Ramos (cell line): ENCODE measurements around the gene PET100.

Experiments used
- in situ Hi-C: fragments of 300-500 bp; cut with MboI; formaldehyde crosslinking; loops from one replicate; pipeline ENCODE4 v1.14.3; 2022; ENCODE audit warnings: low sequenced_read_pairs; ENCODE audit not compliant: unreplicated experiment

PET100 gene

DNA sequence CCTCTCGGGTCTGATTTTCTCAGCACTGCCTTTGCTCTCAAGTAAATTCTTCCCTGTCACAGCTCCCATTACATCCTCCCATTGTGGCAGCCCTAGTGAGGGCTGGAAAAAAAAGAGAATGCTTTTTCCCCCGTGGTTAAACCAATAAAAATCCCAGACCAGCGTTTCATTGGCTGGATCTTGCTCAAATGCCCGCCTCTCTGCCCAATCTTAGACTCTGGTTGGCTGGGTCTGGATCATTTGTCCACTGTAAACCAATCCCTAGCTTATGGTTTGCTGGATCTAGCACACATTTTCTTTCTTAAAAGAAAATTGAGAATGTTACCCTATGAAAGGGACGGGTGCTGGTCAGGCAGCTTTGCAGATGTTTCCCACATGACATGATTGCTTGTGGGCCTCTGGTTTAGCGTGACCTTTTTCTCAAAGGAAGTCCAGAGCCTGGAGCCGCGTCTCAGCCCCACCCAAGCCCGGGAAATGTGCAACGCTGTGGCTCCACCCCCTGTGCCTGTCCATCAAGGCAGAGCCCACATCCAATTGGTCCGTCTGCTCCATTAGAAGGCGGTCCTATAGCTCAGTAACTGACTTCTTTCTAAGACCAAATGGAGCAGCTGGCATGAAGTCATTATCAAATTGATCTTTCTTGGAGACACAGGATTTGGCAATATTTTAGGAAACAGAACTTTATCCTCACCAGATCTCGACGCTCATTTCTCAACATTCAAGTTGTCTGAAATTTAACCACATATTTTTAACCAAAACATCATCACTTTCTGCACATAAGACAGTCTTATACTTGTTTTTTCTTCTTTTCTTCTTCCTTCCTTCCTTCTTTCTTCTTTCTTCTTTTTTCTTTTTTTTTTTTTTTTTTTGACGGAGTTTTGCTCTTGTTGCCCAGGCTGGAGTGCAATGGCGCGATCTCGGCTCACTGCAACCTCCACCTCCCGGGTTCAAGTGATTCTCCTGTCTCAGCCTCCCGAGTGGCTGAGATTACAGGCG lies 44.7 kb downstream of the PET100 start:
- in situ Hi-C loops = no loop called here

DNA sequence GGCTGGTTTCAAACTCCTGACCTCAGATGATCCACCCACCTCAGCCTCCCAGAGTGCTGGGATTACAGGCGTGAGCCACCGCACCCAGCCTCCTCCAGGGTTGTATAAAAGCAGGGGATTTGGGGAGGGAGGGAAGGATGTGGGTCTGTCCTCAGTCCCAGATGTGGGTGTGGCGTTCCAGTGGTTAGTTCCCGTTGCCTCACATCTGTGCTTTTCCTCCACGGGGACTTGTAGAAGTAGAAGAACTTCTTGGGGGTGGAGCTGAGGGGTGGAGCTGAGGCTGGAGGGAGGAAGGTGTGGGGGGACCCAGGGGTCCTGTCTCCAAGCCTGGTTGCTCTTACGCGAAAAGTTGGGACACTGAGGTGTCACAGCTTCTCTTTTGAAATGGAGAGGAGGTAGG lies 46.8 kb downstream of the PET100 start:
- in situ Hi-C loops = no loop called here

DNA sequence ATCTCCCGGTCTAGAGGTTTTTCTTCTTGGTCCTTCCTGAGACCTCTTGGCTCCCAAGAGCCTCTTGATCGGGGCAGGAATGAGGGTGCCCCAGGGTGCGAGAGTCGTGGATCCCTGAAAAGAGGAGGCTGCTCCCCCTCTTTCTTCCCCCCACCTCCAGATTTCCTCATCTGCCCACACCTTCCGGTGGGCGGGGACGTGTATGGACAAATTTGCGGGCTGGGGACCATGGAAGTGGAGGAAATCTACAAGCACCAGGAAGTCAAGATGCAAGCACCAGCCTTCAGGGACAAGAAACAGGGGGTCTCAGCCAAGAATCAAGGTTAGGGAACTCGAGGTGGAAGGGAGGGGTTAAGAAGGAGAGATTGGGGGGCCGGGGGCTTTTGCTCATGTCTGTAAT lies 47.3 kb downstream of the PET100 start, which contains the start of gene MCEMP1:
Gene MCEMP1, plus strand, starts transcription at position 237 of the 400 bp plus-strand sequence. Its CDS starts 31 bp downstream, at position 268.
- in situ Hi-C loops = no loop called here

DNA sequence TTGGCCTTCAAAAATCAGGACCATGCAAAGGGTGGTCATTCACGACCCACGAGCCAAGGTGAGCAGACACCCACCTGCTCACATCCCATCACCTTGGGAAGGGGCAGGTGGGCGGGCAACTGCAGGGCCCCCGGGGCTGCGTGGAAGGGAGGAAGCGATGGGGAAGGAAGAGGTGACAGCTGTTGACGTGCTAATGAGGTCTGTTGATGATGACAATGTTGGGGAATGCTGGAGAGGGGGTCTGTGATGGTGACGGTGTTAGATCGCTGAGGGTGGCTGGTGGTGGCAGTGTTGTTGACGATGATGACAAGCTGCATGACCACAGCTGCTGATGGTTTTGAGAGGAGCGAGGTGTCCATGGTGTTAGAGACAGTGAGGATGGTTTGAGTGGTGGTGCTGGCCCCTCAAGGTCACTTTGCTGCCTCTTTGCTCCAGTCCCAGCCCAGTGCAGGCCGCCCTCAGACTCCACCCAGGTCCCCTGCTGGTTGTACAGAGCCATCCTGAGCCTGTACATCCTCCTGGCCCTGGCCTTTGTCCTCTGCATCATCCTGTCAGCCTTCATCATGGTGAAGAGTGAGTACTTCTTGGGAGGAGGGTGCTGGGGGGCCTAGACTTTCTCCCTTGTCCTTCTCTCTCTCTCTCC lies 48.2 kb downstream of the PET100 start:
- in situ Hi-C loops = no loop called here

DNA sequence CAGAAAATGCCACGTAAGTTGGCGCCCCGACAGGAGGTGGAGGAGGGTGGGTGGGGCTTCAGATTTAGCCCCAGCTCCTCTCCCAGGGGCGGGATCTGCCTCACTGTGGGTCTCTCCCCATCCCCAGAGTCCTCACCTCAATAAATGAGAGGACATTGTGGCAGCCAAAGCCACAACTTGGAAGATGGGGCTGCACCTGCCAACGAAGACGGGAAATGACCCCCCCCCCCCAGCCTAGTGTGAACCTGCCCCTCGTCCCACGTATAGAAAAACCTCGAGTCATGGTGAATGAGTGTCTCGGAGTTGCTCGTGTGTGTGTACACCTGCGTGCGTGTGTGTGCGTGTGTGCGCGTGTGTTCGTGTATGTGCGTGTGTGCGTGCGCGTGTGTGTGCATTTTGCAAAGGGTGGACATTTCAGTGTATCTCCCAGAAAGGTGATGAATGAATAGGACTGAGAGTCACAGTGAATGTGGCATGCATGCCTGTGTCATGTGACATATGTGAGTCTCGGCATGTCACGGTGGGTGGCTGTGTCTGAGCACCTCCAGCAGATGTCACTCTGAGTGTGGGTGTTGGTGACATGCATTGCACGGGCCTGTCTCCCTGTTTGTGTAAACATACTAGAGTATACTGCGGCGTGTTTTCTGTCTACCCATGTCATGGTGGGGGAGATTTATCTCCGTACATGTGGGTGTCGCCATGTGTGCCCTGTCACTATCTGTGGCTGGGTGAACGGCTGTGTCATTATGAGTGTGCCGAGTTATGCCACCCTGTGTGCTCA lies 49.6 kb downstream of the PET100 start:
- in situ Hi-C loops = no loop called here

DNA sequence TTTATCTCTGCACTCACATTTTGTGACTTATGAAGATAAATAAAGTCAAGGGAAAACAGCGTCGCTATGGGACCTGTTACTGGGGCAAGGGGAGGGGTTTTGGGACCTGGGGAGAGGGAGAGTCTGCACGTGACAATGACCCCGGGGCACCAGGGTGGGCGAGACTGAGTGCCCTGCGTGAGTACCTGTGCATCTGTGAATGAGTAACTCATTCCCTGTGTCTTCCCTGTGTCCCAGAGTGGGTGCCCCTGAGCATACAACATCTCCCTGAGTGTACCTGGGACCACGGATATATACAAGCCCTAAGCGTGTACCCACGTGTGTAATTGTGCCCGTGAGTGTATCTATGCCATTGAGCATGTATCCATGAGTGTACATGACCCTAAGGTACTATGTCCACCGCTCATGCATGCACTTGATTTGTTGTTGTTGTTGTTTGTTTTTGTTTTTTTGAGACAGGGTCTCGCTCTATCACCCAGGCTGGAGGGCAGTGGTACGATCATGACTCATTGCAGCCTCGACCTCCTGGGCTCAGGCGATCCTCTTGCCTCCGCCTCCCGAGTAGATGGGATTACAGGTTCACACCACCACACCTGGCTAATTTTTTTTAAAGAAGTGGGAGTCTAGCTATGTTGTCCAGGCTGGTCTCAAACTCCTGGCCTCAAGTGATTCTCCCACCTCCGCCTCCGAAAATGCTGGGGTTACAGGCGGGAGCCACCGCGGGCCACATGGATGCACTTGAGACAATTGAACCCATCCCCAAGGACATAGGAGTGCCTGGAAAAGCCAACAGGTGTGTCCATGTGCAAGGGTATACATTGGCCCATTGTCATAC lies 50.4 kb downstream of the PET100 start:
- in situ Hi-C loops = loop anchor here (5.0 kb wide), 1 partner anchor 122 kb away; no protein-coding TSS in a partner anchor

DNA sequence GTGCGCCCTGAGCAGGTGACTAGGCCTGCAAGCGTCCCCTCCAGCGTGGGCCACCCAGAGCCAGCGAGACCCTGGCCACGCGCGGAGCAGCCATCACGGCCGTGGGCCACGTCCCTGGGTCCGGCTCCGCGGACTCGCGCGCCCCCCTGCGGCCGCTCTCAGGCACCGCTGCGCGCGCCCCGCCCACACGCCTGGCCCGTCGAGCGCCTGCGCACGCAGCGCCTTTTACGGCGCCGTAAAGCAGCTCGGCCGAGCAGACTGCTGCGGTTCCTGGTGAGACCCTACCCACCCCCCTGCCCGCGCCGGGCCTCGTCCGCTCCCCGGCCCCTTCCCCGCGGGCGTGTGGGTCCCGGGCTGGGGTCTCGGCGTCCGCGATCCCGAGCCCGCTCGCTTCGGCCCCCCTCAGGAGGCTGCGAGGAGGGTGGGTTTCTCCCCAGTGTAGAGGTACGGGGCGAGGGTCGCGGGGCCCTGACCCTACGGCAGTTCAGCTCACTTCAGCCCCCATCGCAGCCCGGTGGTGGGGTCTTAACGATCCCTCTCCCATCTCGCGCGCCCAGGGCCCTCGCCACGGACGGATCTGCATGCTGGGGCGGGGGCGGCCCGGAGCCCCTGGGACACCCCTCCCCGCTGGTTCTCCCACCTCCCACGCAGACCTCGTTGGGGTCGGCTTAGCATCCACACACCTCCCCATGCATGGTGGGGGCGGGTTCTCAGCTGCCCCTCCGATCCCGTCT lies 51.2 kb downstream of the PET100 start, which contains the start of gene TRAPPC5:
Gene TRAPPC5, plus strand, starts transcription at position 228 of the 734 bp plus-strand sequence. CDS start 1,421 bp downstream, outside the sequence.
- in situ Hi-C loops = loop anchor here (5.0 kb wide), 1 partner anchor 122 kb away; no protein-coding TSS in a partner anchor
